Endothelial cell of umbilical vein (primary cell): ENCODE data around the gene VAMP2. TPM values are rescaled to one million over a fixed set of nuclear protein-coding genes. Genes with fewer than 3 reads are reported as not detected.

Experiments used
- BruUV-seq: library from RNA; stranded (reverse); fragments of 400-500 nt; replicated peaks from 2 replicates; lab custom pipeline; 2021; lab: Mats Ljungman, UMichigan
- CTCF ChIA-PET: fragments of 300-600, 350-600 bp; sonication (Branson Sonifier 250); formaldehyde crosslinking; loops from one replicate; lab custom pipeline; 2021; ENCODE audit warnings: antibody characterized with exemption, inconsistent platforms; lab: Charles Lee
- POLR2A ChIA-PET: fragments of 300-600, 350-600 bp; sonication (Branson Sonifier 250); formaldehyde crosslinking; loops from one replicate; lab custom pipeline; 2021; ENCODE audit warnings: antibody characterized with exemption, inconsistent platforms; lab: Charles Lee
- DNase-seq: peaks from one replicate; pipeline ENCODE4 v3.0.0-alpha.2; 2011; ENCODE audit warnings: low read depth, low spot score
- FAIRE-seq: peaks from 2 replicates; lab custom pipeline; 2011; peaks lifted over from hg19 to GRCh38; lab: Jason Lieb, UNC
- H2AFZ ChIP-seq: 2 replicates; pipeline ENCODE4 v1.6.0; 2012; ENCODE audit warnings: low read depth, low read length, control low read depth, inconsistent platforms
- H3K27ac ChIP-seq: 2 replicates; pipeline ENCODE4 v1.5.1; 2011; ENCODE audit warnings: low read depth, mild to moderate bottlenecking, control low read depth, low read length, moderate library complexity; ENCODE audit not compliant: insufficient read depth
- H3K27me3 ChIP-seq, 2 experiments: 2 replicates each; pipeline versions ENCODE4 v1.6.0 to v1.6.1; 2011; ENCODE audit warnings: low read length in 2 of 2, mixed read lengths in 1 of 2; ENCODE audit not compliant: control insufficient read depth in 2 of 2, insufficient read depth in 2 of 2
- H3K36me3 ChIP-seq, 2 experiments: 2 replicates in 1 of 2; 3 replicates in 1 of 2; pipeline ENCODE4 v1.5.1; 2011; ENCODE audit warnings: low read length in 2 of 2, mild to moderate bottlenecking in 1 of 2, moderate library complexity in 1 of 2; ENCODE audit not compliant: control insufficient read depth in 2 of 2, insufficient read depth in 2 of 2; ENCODE audit errors: extremely low read depth in 1 of 2
- H3K4me1 ChIP-seq: 3 replicates; pipeline ENCODE4 v1.5.1; 2011; ENCODE audit warnings: mild to moderate bottlenecking, low read length; ENCODE audit not compliant: control insufficient read depth, insufficient read depth; ENCODE audit errors: extremely low read depth
- H3K4me2 ChIP-seq: 2 replicates; pipeline ENCODE4 v1.6.1; 2011; ENCODE audit warnings: low read length, control low read depth, mixed read lengths; ENCODE audit not compliant: insufficient read depth
- H3K4me3 ChIP-seq, 3 experiments: fragments of 200-600 bp in 1 of 3; sonication (generic), shearing (Covaris generic) in 1 of 3; replicated peaks in 1 of 3; 2 replicates each; pipeline ENCODE4 v1.5.1; 2011 to 2016; ENCODE audit warnings: control low read depth in 3 of 3, low read length in 3 of 3, mild to moderate bottlenecking in 2 of 3, inconsistent platforms in 1 of 3, low read depth in 1 of 3, moderate library complexity in 1 of 3; ENCODE audit not compliant: insufficient read depth in 1 of 3
- H3K79me2 ChIP-seq: 2 replicates; pipeline ENCODE4 v1.6.0; 2012; ENCODE audit warnings: low read length, inconsistent platforms; ENCODE audit not compliant: control insufficient read depth, insufficient read depth
- H3K9ac ChIP-seq: replicated peaks from 2 replicates; pipeline ENCODE3; 2011; ENCODE audit warnings: low read length, control low read depth; ENCODE audit not compliant: insufficient read depth; ENCODE audit errors: extremely low read depth
- H3K9me1 ChIP-seq: replicated peaks from 3 replicates; pipeline ENCODE4 v1.6.0; 2011; ENCODE audit warnings: mild to moderate bottlenecking, low read length; ENCODE audit not compliant: control insufficient read depth, insufficient read depth; ENCODE audit errors: extremely low read depth
- H3K9me3 ChIP-seq: replicated peaks from 2 replicates; pipeline ENCODE4 v1.5.1; 2012; ENCODE audit warnings: low read length, inconsistent platforms; ENCODE audit not compliant: control insufficient read depth, insufficient read depth
- H4K20me1 ChIP-seq: replicated peaks from 2 replicates; pipeline ENCODE3; 2011; ENCODE audit warnings: mild to moderate bottlenecking, low read length; ENCODE audit not compliant: control insufficient read depth, insufficient read depth; ENCODE audit errors: extremely low read depth
- CTCF ChIP-seq, 2 donors: IDR thresholded peaks; 1 replicate in 1 of 2; 2 replicates in 1 of 2; pipeline ENCODE4 v1.5.1; 2011; ENCODE audit warnings: low read length in 2 of 2, mild to moderate bottlenecking in 2 of 2, moderate library complexity in 2 of 2, control low read depth in 1 of 2, inconsistent platforms in 1 of 2, low read depth in 1 of 2; ENCODE audit not compliant: insufficient read depth in 1 of 2; ENCODE audit errors: extremely low read depth in 1 of 2
- EZH2 ChIP-seq: IDR thresholded peaks from 2 replicates; pipeline ENCODE4 v1.6.1; 2012; ENCODE audit warnings: borderline replicate concordance, low read depth, mild to moderate bottlenecking, moderate library complexity, low read length, inconsistent platforms; ENCODE audit not compliant: severe bottlenecking
- FOS ChIP-seq: IDR thresholded peaks from 2 replicates; pipeline ENCODE4 v1.6.1; 2011; ENCODE audit warnings: mild to moderate bottlenecking, low read length, moderate library complexity, borderline replicate concordance; ENCODE audit not compliant: insufficient read depth
- GATA2 ChIP-seq: IDR thresholded peaks from 2 replicates; pipeline ENCODE4 v1.7.0; 2011; ENCODE audit warnings: low read depth, mild to moderate bottlenecking, moderate library complexity, mixed read lengths, low read length; ENCODE audit not compliant: insufficient read length, insufficient read depth
- JUN ChIP-seq: IDR thresholded peaks from 2 replicates; pipeline ENCODE4 v1.6.1; 2011; ENCODE audit warnings: borderline replicate concordance, low read depth; ENCODE audit not compliant: insufficient read length, insufficient read depth
- MAX ChIP-seq: IDR thresholded peaks from 2 replicates; pipeline ENCODE4 v1.6.1; 2011; ENCODE audit not compliant: insufficient read depth, insufficient read length
- MYC ChIP-seq: IDR thresholded peaks from one replicate; pipeline ENCODE4 v1.6.1; 2011; ENCODE audit warnings: mild to moderate bottlenecking, low read depth, low read length
- POLR2A ChIP-seq: IDR thresholded peaks from 2 replicates; pipeline ENCODE4 v1.6.1; 2012; ENCODE audit warnings: low read depth, mild to moderate bottlenecking, control low read depth, low read length
- POLR2AphosphoS5 ChIP-seq: IDR thresholded peaks from 2 replicates; pipeline ENCODE4 v1.6.1; 2012; ENCODE audit warnings: low read depth, mild to moderate bottlenecking, control low read depth, low read length, moderate library complexity; ENCODE audit not compliant: insufficient read depth
- dilution Hi-C: fragments of 300-500 bp; cut with MboI; formaldehyde crosslinking; loops from one replicate; pipeline ENCODE4 v1.15.0; 2019; ENCODE audit warnings: low sequenced_read_pairs; ENCODE audit not compliant: extremely low pct_ligation_motif_present
- intact Hi-C: fragments of 100-400 bp; cut with micrococcal nuclease; formaldehyde crosslinking; loops from one replicate; pipeline ENCODE4 v1.10.0; 2022
- polyA plus RNA-seq, 4 experiments: library from polyadenylated mRNA; depleted of rRNA in 3 of 4; stranded (reverse) in 3 of 4; unstranded in 1 of 4; fragments of >200 nt; gene quantifications; 2 replicates each; pipeline versions ENCODE4 v1.2.1 to v1.2.3, GENCODE V29; 2011 to 2012; ENCODE audit warnings: missing spikeins in 1 of 4
- total RNA-seq: library from RNA; stranded (reverse); gene quantifications from 2 replicates; pipeline ENCODE4 v1.2.3, GENCODE V29; 2021

VAMP2 gene
- total and polyA plus RNA-seq, 2 donors (not counting 3 experiments of a cell fraction or from before 2014, with no cell fraction given): 35.9 to 38.0 TPM

GRCh38 chr17:8176197-8176940 lies 13.6 kb upstream of the VAMP2 start, which contains the start of gene TMEM107:
TMEM107 (minus strand) TSS chr17:8176380; CDS start chr17:8176286, 94 bp downstream.
- dilution Hi-C loops: no loop called here

More at GRCh38 chr17:8176197-8176940, 13.6 kb upstream of the VAMP2 start, which contains the start of gene TMEM107:
- Histone ChIP-seq H3K79me2 (no peaks in the 10 kb centered on the region), H3K4me2 (peak within 1 kb of the TSS; percentile 64), H3K4me3 (peak within 1 kb of the TSS; percentile 21 to 61 (median 42)), H3K9ac (peak within 1 kb of the TSS; percentile 69), H3K27ac (peak within 1 kb of the TSS; percentile 29), H2AFZ (peak within 1 kb of the TSS; percentile 91), H4K20me1 (no peaks in the 10 kb centered on the region), H3K27me3 (no peaks in the 10 kb centered on the region), H3K9me3 (no peaks in the 10 kb centered on the region), H3K9me1 (no peaks in the 10 kb centered on the region), H3K36me3 (no peaks in the 10 kb centered on the region), H3K4me1 (peaks cover 23% of the 10 kb centered on the region)
- intact Hi-C loops: no loop called here
- ChIA-PET CTCF (interaction anchor here (1.1 to 1.4 kb wide), 3 partner anchors 9 to 116 kb away, joined by 3 to 4 read pairs (median 3); no protein-coding TSS in a partner anchor), POLR2A (no interaction called here)
- TF ChIP-seq MAX (peak; percentile 9), EZH2 (no peak), GATA2 (no peak), POLR2AphosphoS5 (peak; percentile 58), FOS (no peak), POLR2A (peak; percentile 67), CTCF (IDR thresholded peaks at IDR 0.05; ENCODE audit: extremely low read depth in 1 of 2, insufficient read depth in 1 of 2, low read depth in 1 of 2, low read length in 2 of 2) (peak in 1 of 2 donors; percentile 10), JUN (no peak), MYC (no peak)
- FAIRE-seq (peak; percentile 86), DNase-seq (peak; percentile 85)
- BruUV-seq: TSS peak; percentile 52
